ENCODE data around the gene NME2. TPM values are rescaled to one million over a fixed set of nuclear protein-coding genes. Genes with fewer than 3 reads are reported as not detected.

NME2 gene
- total and polyA plus RNA-seq, 2 of the 8 experiments (the other 6 are each of a cell fraction or from before 2014, with no cell fraction given) = 827 to 929 TPM

DNA sequence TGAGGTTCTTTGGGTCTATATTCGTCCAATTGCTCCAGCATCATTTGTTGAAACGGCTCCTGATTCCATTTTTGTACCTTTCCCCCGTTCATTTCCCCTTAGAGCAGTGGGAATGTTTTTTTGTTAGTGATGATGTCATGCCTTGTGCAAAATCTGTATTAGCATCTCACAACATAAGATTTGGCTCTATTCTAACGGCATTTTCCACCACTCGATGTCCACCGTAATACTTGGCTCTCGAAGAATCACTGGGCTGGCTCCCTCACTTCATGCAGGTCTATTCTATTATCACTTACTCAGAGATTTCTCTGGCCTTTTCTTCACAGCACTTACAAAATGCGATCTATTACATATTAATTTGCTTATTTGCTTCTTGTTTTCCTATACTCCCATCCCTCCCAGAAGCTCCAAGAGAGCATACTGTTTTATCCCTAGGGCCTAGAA is 13.4 kb upstream of the NME2 start (continued):
- TF ChIP-seq, protein P1, sequence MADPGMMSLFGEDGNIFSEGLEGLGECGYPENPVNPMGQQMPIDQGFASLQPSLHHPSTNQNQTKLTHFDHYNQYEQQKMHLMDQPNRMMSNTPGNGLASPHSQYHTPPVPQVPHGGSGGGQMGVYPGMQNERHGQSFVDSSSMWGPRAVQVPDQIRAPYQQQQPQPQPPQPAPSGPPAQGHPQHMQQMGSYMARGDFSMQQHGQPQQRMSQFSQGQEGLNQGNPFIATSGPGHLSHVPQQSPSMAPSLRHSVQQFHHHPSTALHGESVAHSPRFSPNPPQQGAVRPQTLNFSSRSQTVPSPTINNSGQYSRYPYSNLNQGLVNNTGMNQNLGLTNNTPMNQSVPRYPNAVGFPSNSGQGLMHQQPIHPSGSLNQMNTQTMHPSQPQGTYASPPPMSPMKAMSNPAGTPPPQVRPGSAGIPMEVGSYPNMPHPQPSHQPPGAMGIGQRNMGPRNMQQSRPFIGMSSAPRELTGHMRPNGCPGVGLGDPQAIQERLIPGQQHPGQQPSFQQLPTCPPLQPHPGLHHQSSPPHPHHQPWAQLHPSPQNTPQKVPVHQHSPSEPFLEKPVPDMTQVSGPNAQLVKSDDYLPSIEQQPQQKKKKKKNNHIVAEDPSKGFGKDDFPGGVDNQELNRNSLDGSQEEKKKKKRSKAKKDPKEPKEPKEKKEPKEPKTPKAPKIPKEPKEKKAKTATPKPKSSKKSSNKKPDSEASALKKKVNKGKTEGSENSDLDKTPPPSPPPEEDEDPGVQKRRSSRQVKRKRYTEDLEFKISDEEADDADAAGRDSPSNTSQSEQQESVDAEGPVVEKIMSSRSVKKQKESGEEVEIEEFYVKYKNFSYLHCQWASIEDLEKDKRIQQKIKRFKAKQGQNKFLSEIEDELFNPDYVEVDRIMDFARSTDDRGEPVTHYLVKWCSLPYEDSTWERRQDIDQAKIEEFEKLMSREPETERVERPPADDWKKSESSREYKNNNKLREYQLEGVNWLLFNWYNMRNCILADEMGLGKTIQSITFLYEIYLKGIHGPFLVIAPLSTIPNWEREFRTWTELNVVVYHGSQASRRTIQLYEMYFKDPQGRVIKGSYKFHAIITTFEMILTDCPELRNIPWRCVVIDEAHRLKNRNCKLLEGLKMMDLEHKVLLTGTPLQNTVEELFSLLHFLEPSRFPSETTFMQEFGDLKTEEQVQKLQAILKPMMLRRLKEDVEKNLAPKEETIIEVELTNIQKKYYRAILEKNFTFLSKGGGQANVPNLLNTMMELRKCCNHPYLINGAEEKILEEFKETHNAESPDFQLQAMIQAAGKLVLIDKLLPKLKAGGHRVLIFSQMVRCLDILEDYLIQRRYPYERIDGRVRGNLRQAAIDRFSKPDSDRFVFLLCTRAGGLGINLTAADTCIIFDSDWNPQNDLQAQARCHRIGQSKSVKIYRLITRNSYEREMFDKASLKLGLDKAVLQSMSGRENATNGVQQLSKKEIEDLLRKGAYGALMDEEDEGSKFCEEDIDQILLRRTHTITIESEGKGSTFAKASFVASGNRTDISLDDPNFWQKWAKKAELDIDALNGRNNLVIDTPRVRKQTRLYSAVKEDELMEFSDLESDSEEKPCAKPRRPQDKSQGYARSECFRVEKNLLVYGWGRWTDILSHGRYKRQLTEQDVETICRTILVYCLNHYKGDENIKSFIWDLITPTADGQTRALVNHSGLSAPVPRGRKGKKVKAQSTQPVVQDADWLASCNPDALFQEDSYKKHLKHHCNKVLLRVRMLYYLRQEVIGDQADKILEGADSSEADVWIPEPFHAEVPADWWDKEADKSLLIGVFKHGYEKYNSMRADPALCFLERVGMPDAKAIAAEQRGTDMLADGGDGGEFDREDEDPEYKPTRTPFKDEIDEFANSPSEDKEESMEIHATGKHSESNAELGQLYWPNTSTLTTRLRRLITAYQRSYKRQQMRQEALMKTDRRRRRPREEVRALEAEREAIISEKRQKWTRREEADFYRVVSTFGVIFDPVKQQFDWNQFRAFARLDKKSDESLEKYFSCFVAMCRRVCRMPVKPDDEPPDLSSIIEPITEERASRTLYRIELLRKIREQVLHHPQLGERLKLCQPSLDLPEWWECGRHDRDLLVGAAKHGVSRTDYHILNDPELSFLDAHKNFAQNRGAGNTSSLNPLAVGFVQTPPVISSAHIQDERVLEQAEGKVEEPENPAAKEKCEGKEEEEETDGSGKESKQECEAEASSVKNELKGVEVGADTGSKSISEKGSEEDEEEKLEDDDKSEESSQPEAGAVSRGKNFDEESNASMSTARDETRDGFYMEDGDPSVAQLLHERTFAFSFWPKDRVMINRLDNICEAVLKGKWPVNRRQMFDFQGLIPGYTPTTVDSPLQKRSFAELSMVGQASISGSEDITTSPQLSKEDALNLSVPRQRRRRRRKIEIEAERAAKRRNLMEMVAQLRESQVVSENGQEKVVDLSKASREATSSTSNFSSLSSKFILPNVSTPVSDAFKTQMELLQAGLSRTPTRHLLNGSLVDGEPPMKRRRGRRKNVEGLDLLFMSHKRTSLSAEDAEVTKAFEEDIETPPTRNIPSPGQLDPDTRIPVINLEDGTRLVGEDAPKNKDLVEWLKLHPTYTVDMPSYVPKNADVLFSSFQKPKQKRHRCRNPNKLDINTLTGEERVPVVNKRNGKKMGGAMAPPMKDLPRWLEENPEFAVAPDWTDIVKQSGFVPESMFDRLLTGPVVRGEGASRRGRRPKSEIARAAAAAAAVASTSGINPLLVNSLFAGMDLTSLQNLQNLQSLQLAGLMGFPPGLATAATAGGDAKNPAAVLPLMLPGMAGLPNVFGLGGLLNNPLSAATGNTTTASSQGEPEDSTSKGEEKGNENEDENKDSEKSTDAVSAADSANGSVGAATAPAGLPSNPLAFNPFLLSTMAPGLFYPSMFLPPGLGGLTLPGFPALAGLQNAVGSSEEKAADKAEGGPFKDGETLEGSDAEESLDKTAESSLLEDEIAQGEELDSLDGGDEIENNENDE (IDR thresholded peaks at IDR 0.05; ENCODE audit: insufficient replicate concordance, low read length) = no peak
- TF ChIP-seq CREB1 (IDR thresholded peaks at IDR 0.05) (no peak), SP2 (IDR thresholded peaks at IDR 0.05; ENCODE audit: low read length) (no peak), TAF1 (IDR thresholded peaks at IDR 0.05; ENCODE audit: low read depth, low read length) (no peak), TEAD4 (IDR thresholded peaks at IDR 0.05; ENCODE audit: low read depth, low read length) (no peak), RFX5 (IDR thresholded peaks at IDR 0.05; ENCODE audit: borderline replicate concordance, low read depth, low read length) (no peak), EGR1 (IDR thresholded peaks at IDR 0.05; ENCODE audit: borderline replicate concordance, low read depth, low read length) (no peak), EP300 (IDR thresholded peaks at IDR 0.05; ENCODE audit: borderline replicate concordance in 1 of 2, low read depth in 2 of 2, low read length in 2 of 2) (no peak), YY1 (IDR thresholded peaks at IDR 0.05; ENCODE audit: low read depth, low read length) (no peak), SUZ12 (IDR thresholded peaks at IDR 0.05; ENCODE audit: low read length) (no peak), SP1 (IDR thresholded peaks at IDR 0.05; ENCODE audit: low read depth, low read length) (no peak)
- TF ChIP-seq, protein P2, sequence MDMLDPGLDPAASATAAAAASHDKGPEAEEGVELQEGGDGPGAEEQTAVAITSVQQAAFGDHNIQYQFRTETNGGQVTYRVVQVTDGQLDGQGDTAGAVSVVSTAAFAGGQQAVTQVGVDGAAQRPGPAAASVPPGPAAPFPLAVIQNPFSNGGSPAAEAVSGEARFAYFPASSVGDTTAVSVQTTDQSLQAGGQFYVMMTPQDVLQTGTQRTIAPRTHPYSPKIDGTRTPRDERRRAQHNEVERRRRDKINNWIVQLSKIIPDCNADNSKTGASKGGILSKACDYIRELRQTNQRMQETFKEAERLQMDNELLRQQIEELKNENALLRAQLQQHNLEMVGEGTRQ (IDR thresholded peaks at IDR 0.05; ENCODE audit: low read length) = no peak

Measured in H1 (cell line).